HG02798 (cell line): ENCODE data around the gene BNC1.
"Not testable (repeated sequence)": the region's sequence is repeated elsewhere in the genome, so short reads cannot be mapped to it uniquely, and the experiment has no call there.

Experiments used
- ATAC-seq: cut with Tn5 transposase; IDR thresholded peaks from one replicate; pipeline ENCODE4 v1.9.1; 2021; ENCODE audit warnings: mild to moderate bottlenecking; ENCODE audit not compliant: unreplicated experiment, poor library complexity

The BNC1 gene

GRCh38 chr15:83262181-83262580 lies 22.3 kb downstream of the BNC1 start:
- not testable (repeated sequence) for ATAC-seq

GRCh38 chr15:83250781-83251180 lies 33.7 kb downstream of the BNC1 start:
- no peak for ATAC-seq

GRCh38 chr15:83249030-83249343 lies 35.5 kb downstream of the BNC1 start:
- ATAC-seq = no peak

GRCh38 chr15:83248151-83249029 lies 36.1 kb downstream of the BNC1 start:
- no peak for ATAC-seq

GRCh38 chr15:83243634-83244033 lies 40.8 kb downstream of the BNC1 start:
- ATAC-seq = no peak

- ATAC-seq = no peak
These were observed 54.2 kb downstream of the BNC1 start for GRCh38 chr15:83230242-83230641.

GRCh38 chr15:83225449-83225848 lies 59.0 kb downstream of the BNC1 start:
- no peak for ATAC-seq

- not testable (repeated sequence) for ATAC-seq
These were observed 62.7 kb downstream of the BNC1 start for GRCh38 chr15:83221781-83222180.

GRCh38 chr15:83219026-83219425 lies 65.4 kb downstream of the BNC1 start:
- no peak for ATAC-seq

GRCh38 chr15:83215306-83215705 lies 69.2 kb downstream of the BNC1 start:
- ATAC-seq = no peak

- ATAC-seq = no peak
These were observed 73.8 kb downstream of the BNC1 start for GRCh38 chr15:83210619-83211018.

GRCh38 chr15:83209333-83209732 lies 75.1 kb downstream of the BNC1 start:
- ATAC-seq = no peak

- no peak for ATAC-seq
These were observed 76.2 kb downstream of the BNC1 start for GRCh38 chr15:83208367-83208661.

- peak; percentile 34 for ATAC-seq
These were observed 76.7 kb downstream of the BNC1 start, which contains the start of gene HDGFL3 for GRCh38 chr15:83207660-83208366. Gene HDGFL3, minus strand, starts transcription at chr15:83207823. Its CDS starts 409 bp downstream, at chr15:83207414.

GRCh38 chr15:83207009-83207659 lies 77.3 kb downstream of the BNC1 start:
- peak; percentile 27 for ATAC-seq

GRCh38 chr15:83206526-83207008 lies 77.9 kb downstream of the BNC1 start:
- no peak for ATAC-seq
